TTC549 (cell line): ENCODE data around the gene SPACA9.

Experiments used
- FAIRE-seq: peaks from 2 replicates; lab custom pipeline; 2012; peaks lifted over from hg19 to GRCh38; lab: Jason Lieb, UNC

SPACA9 gene

DNA sequence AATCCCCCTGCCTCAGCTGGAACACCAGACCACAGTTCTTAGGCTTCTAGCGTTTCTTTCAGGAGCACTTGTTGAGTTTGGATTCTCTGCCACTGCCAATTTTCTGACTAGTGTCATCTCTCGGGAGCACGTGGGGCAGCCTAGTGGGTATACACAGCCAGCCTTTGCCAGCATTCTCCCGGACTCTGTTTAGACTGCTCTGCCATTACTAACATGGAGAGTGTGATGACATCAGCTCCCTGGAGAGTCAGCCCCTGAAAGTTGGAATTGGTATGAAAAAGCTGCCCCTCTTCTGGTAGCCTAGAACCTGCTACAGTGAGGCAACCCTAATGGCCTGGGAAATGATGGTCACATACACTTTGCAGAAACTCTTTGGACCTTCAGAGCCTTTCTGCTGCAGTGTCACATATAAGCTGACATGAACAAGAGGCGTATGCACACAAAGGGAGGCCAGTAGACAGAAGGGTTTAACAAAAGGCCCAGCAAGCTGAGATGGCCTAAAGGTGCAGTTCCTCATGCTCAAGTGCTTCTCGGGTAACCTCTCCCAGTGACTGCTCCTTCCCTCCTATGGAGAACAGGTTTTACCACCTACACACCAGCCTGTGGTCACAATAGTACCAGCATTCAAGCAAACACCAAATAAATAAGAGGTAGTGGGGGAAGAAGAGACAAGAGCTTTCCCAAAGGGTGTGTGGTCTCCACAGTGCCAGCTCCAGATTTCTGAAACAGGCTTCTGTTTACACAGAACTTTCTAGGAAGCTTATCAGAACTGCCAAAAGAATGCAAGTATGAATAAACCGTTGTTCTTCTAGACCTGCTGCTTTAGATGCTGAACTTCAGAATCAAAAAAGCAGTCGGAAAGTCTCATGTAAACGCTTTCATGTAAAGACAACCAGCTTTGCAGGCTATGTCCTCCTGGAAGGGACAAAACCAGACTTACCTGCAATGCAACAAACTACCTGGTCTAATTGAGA, 16.5 kb downstream of the SPACA9 start:
- FAIRE-seq: no peak

DNA sequence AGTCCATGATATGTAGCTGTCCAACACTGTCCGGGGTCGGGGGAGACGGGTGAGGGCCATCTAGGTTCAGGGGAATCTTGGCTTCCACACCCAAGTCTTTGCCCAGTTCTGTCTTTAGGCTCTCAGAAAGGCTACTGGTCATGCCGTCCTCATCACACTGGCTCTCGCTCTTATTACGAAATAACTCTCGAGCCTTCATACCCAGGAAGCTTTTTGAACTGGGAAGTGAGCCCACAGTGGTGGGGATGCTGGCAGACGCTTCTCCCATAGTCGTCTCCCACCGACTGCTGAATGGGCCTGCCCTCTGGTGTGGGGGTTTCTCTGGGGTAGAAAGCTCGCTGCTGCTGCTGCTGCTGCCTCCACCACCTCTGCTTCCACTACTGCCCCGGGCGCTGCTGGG, 17.6 kb downstream of the SPACA9 start:
- no peak for FAIRE-seq

DNA sequence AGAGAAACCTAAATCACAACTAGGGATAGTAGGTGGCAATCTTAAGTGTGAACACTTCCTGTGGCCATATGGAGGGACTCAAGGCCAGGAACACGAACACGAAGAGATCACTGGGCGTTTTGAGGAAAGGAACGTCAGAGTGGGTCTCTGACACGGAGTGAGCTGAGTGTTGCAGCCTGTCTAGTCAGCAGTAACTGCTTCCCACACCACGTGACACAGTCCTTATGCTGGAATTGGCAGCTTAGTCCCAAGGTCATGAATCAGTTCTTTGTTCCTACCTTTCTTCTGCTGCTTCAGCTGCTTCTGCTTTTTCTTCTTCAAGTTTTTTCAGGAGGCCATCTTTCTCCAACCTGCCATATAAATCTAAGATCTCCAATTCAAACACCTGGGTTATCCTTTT, 18.2 kb downstream of the SPACA9 start:
- no peak for FAIRE-seq

- FAIRE-seq: no peak
These were observed 19.4 kb downstream of the SPACA9 start for GRCh38 chr9:132898051-132898450.

DNA sequence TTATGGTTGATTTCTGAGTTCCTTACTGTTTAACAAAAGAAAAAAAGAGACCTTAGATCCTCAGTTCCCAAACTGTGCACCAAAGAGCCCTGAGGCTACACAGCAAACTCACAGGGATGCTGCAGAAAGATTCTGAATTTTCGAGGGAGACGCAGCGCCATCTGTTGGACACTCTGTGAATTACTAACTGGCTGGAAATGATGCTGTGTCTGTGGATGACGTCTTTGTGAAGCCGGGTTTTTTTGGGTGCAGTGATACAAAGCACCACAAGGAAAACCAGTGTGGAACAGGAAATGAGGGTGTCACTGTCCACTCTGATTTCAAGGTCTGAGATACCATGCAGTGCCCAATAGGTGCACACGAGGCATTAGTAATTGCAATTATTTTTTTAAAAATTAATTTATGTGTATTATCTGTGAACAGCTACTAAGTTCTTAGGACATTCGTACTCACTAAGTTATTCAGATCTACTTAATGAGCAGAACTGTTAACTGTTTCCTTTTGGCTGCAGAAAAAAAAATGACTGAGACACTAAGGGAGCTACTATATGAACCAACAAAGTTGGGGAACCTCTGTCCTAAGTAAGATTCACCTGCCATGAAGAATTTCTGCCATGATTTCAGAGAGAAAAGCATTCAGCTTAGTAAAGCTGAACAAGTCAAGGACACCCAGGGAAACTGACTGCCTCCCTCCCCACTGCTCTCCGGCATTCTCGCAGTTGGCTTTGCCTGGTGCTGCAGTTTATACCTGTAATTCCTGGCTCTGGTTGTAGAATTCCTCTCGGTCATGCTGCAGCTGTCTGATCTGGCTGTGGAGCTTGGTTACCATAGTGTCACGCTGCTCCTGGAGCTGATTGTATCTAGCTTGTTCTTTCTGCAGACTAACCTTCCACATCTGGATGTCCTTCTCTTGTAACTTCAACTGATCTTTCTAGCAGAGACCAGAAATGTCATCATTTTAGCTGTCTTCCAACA, 23.4 kb downstream of the SPACA9 start:
- FAIRE-seq: no peak

GRCh38 chr9:132903574-132904492, 25.1 kb downstream of the SPACA9 start:
- FAIRE-seq: no peak

GRCh38 chr9:132905726-132906125, 27.0 kb downstream of the SPACA9 start:
- FAIRE-seq: no peak

DNA sequence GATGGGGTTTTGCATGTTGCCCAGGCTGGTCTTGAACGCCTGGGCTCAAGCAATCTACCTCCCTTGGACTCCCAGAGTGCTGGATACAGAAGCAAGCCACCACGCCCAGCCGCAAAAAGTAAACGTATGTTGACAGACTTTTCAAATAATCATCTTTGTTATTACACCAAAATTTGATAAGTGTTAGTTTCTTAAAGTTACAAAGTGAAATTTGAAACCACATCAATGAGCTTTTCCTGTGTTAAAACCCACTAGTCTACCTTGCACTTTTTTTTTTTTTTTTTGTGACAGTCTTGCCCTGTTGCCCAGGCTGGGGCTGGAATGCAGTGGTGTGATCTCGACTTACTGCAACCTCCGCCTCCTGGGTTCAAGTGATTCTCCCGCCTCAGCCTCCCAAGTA, 29.9 kb downstream of the SPACA9 start:
- no peak for FAIRE-seq

- FAIRE-seq: no peak
These were observed 30.6 kb downstream of the SPACA9 start for GRCh38 chr9:132909311-132909710.

GRCh38 chr9:132910376-132910775, 31.7 kb downstream of the SPACA9 start:
- no peak for FAIRE-seq

DNA sequence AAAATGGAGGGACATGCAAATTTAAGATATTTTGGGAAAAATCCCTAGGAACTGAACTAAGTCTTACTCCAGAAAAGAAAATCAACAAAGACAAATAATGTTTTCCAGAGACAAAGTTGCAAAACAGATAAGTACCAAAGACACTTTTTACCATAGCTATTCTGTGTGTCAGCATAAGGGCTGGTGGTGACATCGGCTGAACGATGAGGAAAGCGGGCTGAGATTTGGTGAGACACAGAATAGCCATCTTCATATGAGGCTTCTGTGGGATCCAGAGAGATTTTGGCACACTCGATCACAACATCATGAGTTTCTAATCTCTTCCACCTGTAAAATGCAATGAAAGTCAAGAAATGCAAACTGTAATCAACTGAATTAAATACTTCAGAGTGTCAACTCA, 33.4 kb downstream of the SPACA9 start:
- FAIRE-seq: no peak

DNA sequence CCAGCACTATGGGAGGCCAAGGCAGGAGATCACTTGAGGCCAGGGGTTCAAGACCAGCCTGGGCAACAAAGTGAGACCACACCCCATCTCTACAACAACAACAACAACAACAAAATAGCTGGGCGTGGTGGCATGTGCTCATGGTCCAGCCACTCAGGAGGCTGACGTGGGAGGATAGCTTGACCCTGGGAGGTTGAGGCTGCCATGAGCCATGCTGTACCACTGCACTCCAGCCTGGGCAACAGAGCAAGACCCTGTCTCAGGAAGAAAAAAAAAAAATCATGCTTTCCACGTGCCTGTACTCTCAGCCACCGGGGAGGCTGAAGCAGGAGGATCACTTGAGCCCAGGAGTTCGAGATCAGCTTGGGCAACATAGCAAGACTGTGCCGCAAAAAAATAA, 36.2 kb downstream of the SPACA9 start:
- FAIRE-seq: no peak

DNA sequence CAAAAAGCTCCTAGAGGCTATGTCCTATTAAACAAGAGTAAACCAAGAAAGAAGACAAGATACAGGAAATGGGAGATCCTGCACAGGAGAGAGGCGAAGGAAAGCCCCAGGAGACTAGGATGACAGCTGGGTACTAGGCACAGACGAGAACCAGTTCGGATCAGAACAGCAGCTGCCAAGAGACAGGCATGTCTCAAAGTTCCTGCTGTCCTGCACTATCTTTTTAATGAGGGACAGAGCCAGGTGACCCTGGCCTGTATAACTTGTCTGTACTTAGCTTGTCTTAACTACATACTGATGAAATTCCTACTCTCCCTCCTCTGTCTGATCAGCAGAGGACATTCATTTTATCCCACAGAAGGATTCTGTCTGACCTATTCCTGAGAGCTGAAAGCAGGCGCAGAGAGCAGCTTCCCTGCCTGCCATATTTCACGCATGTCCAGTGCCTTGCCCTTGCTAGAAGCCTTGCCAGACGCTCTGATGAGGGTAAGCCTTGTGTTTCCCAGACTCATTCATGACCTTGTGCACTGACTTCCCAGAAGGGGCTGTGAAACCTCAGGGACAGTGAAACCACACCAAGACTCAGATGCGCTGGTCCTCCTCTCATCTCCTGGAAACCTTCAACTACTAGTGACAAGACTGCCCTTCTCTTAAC, 41.0 kb downstream of the SPACA9 start:
- FAIRE-seq: no peak

DNA sequence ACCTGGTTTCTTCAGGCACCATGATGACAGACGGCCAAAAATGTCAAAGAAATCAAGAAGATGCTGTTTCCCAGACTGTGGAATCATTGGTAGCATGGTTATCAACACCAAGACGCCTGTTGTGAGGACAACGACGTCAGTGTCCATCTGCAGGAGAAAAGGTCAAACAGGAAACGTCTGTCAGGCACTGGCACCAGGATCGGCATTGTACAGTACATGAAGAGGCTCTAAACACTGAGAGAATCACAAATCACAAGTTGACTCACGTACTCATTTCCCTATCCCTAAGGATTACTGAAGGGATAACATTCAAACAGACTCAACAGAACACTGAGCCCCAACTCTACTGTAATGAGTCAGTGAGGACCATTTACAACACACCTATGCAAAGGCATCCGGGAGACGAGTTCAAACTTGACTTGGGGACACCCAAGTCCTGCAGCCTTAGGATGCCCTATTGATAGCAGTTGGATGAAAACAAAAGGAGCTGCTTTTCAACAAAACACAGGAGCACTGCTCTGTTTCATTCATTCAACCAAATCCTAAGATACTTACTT, 44.7 kb downstream of the SPACA9 start:
- no peak for FAIRE-seq

GRCh38 chr9:132927704-132928103, 49.0 kb downstream of the SPACA9 start:
- no peak for FAIRE-seq

- FAIRE-seq: no peak
These were observed 52.6 kb downstream of the SPACA9 start for GRCh38 chr9:132931178-132931735.

DNA sequence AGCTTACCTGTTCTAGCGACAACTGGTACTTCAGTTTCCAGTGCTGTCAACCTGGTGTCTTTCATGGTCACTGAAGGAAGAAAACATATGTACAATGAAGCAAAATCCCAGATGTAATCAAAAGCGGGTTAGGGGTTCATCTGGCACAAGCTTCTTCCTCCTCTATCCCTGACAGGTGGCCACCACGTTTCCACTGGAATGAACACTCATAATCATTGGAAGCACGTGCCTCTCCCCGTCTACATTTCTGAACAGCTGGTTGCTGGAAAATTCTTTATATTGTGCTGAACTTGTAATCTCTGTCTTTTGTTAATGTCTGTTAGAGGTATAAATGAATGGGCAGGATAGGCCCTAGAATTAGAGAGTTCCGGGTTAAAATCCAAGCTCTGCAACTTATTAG, 56.3 kb downstream of the SPACA9 start:
- FAIRE-seq: no peak

GRCh38 chr9:132937463-132937901, 58.8 kb downstream of the SPACA9 start:
- FAIRE-seq: no peak

GRCh38 chr9:132939169-132939568, 60.5 kb downstream of the SPACA9 start:
- FAIRE-seq: no peak
